GM12878 (cell line): ENCODE results near the gene GLB1L. TPM values are rescaled to one million over a fixed set of nuclear protein-coding genes. Genes with fewer than 3 reads are reported as not detected.
A peak's percentile ranks its signal among the peaks of the same experiment; 100 is the strongest.

Source experiments
- BCL11A ChIP-seq: IDR thresholded peaks from 2 replicates; pipeline ENCODE4 v1.6.1; 2011; ENCODE audit warnings: low read depth, low read length
- EED ChIP-seq: sonication (generic); IDR thresholded peaks from 2 replicates; pipeline ENCODE4 v1.6.1; 2016; ENCODE audit warnings: antibody characterized with exemption, low read depth
- IKZF2 ChIP-seq, 2 experiments: fragments of 450-650 bp; IDR thresholded peaks; 2 replicates each; pipeline ENCODE4 v1.6.1; 2017; ENCODE audit warnings: mild to moderate bottlenecking in 2 of 2, moderate library complexity in 2 of 2
- IRF5 ChIP-seq: fragments of 450-650 bp; IDR thresholded peaks from 2 replicates; pipeline ENCODE4 v1.6.1; 2017; ENCODE audit warnings: borderline replicate concordance
- JUND ChIP-seq: IDR thresholded peaks from 2 replicates; pipeline ENCODE4 v1.6.1; 2012; ENCODE audit warnings: low read depth, mild to moderate bottlenecking, low read length, improper control_type of control experiment, moderate library complexity
- MTA2 ChIP-seq: fragments of 450-650 bp; IDR thresholded peaks from 2 replicates; pipeline ENCODE4 v1.6.1; 2016; ENCODE audit warnings: low read depth, mild to moderate bottlenecking, moderate library complexity
- MXI1 ChIP-seq: fragments of 150-350 bp; IDR thresholded peaks from 2 replicates; pipeline ENCODE4 v1.6.1; 2011; ENCODE audit warnings: low read depth, mild to moderate bottlenecking, inconsistent platforms, low read length, improper control_type of control experiment
- NKRF ChIP-seq: fragments of 450-650 bp; conservative IDR thresholded peaks from 2 replicates; pipeline ENCODE4 v1.6.1; 2017; ENCODE audit warnings: mild to moderate bottlenecking, moderate library complexity
- PAX5 ChIP-seq: IDR thresholded peaks from 2 replicates; pipeline ENCODE4 v1.6.1; 2011; ENCODE audit warnings: low read depth, low read length, borderline replicate concordance
- PML ChIP-seq: IDR thresholded peaks from 2 replicates; pipeline ENCODE4 v1.6.1; 2012; ENCODE audit warnings: low read length, inconsistent platforms
- POLR2A ChIP-seq: IDR thresholded peaks from 2 replicates; pipeline ENCODE4 v1.6.1; 2011; ENCODE audit warnings: low read depth, mild to moderate bottlenecking, low read length
- POU2F2 ChIP-seq: IDR thresholded peaks from 3 replicates; pipeline ENCODE4 v1.6.1; 2011; ENCODE audit warnings: low read depth, mild to moderate bottlenecking, low read length, borderline replicate concordance
- RCOR1 ChIP-seq: conservative IDR thresholded peaks from 2 replicates; pipeline ENCODE4 v1.6.1; 2012; ENCODE audit warnings: low read depth, low read length, improper control_type of control experiment
- RELB ChIP-seq: fragments of 450-650 bp; IDR thresholded peaks from 2 replicates; pipeline ENCODE4 v1.6.1; 2017; ENCODE audit warnings: low read depth, mild to moderate bottlenecking, moderate library complexity
- RUNX3 ChIP-seq: IDR thresholded peaks from 2 replicates; pipeline ENCODE4 v1.6.1; 2012; ENCODE audit warnings: low read length, inconsistent platforms
- SMARCA5 ChIP-seq: fragments of 450-650 bp; IDR thresholded peaks from 2 replicates; pipeline ENCODE4 v1.6.1; 2017; ENCODE audit warnings: mild to moderate bottlenecking
- SMC3 ChIP-seq: IDR thresholded peaks from 2 replicates; pipeline ENCODE4 v1.6.1; 2011; ENCODE audit warnings: low read length, improper control_type of control experiment, borderline replicate concordance
- TCF12 ChIP-seq: IDR thresholded peaks from 2 replicates; pipeline ENCODE4 v1.6.1; 2011; ENCODE audit warnings: low read depth, mild to moderate bottlenecking, low read length
- TCF7 ChIP-seq: IDR thresholded peaks from 2 replicates; pipeline ENCODE4 v1.6.1; 2014; ENCODE audit warnings: antibody characterized with exemption, borderline replicate concordance
- ZNF207 ChIP-seq: fragments of 450-650 bp; IDR thresholded peaks from 2 replicates; pipeline ENCODE4 v1.6.1; 2014; ENCODE audit warnings: antibody characterized with exemption, mild to moderate bottlenecking, borderline replicate concordance
- ZZZ3 ChIP-seq: IDR thresholded peaks from 2 replicates; pipeline ENCODE4 v1.6.1; 2011; ENCODE audit warnings: low read depth; ENCODE audit not compliant: control insufficient read depth, insufficient read length
- polyA plus RNA-seq, 11 experiments: library from polyadenylated mRNA; depleted of rRNA in 4 of 11; unstranded in 6 of 11; stranded (reverse) in 5 of 11; fragments of >200 nt; fragmentation: Nextera tagmentation in 4 of 11; fragmentation: Illumina TruSeq in 1 of 11; extraction: Ambion mirVana in 4 of 11; extraction: Trizol in 1 of 11; gene quantifications; 1 replicate in 1 of 11; 2 replicates in 10 of 11; pipeline versions ENCODE4 v1.2.1 to v1.2.3, GENCODE V29; 2011 to 2016; ENCODE audit warnings: inconsistent platforms in 2 of 11, missing spikeins in 2 of 11, low read depth in 1 of 11
- total RNA-seq, 4 experiments: library from RNA; depleted of rRNA in 3 of 4; stranded (reverse); fragments of >200 nt in 3 of 4; fragmentation: Illumina TruSeq in 1 of 4; extraction: Trizol in 1 of 4; gene quantifications; 2 replicates each; pipeline versions ENCODE4 v1.2.1 to v1.2.3, GENCODE V29; 2013 to 2021
- TF ChIP-seq, protein P1 (sequence below): IDR thresholded peaks from 2 replicates; pipeline ENCODE4 v1.6.1; 2012; ENCODE audit warnings: low read depth, low read length, improper control_type of control experiment
- TF ChIP-seq, protein P2 (sequence below): IDR thresholded peaks from 2 replicates; pipeline ENCODE4 v1.6.1; 2011; ENCODE audit warnings: low read depth, low read length, improper control_type of control experiment, borderline replicate concordance

Gene GLB1L
- total and polyA plus RNA-seq, 10 of the 15 experiments (the other 5 are each of a cell fraction or from before 2014, with no cell fraction given), result 0.29 to 4.6 (median 2.7) TPM

GRCh38 chr2:219252900-219253752 is 7.9 kb upstream of the GLB1L start, which contains the start of gene TUBA4B (continued):
- TF ChIP-seq SMC3, result no peak
- no peak for TF ChIP-seq JUND
- no peak for TF ChIP-seq PML
- peak; percentile 87 for TF ChIP-seq RUNX3
- TF ChIP-seq ZNF207, result no peak
- no peak for TF ChIP-seq PAX5
- TF ChIP-seq BCL11A, result peak; percentile 15; the same call in 1 of the 2 replicates
- TF ChIP-seq RELB, result peak; percentile 71
- TF ChIP-seq, protein P1, sequence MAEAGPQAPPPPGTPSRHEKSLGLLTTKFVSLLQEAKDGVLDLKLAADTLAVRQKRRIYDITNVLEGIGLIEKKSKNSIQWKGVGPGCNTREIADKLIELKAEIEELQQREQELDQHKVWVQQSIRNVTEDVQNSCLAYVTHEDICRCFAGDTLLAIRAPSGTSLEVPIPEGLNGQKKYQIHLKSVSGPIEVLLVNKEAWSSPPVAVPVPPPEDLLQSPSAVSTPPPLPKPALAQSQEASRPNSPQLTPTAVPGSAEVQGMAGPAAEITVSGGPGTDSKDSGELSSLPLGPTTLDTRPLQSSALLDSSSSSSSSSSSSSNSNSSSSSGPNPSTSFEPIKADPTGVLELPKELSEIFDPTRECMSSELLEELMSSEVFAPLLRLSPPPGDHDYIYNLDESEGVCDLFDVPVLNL, result no peak
- 0 out of 2 replicates have a peak, but pooled peaks have one; percentile 12 for TF ChIP-seq IRF5
- TF ChIP-seq MTA2, result 0 out of 2 replicates have a peak, but pooled peaks have one; percentile 35
- no peak for TF ChIP-seq TCF12
- TF ChIP-seq SMARCA5, result 0 out of 2 replicates have a peak, but pooled peaks have one; percentile 16
- no peak for TF ChIP-seq RCOR1
- no peak for TF ChIP-seq TCF7
- TF ChIP-seq POLR2A, result peak; percentile 62; the same call in 1 of the 2 replicates
- TF ChIP-seq EED, result peak; percentile 90
- TF ChIP-seq ZZZ3, result no peak
- TF ChIP-seq NKRF, result peak; percentile 18
- TF ChIP-seq MXI1, result peak; percentile 54; the same call in 1 of the 2 replicates
- TF ChIP-seq, protein P2, sequence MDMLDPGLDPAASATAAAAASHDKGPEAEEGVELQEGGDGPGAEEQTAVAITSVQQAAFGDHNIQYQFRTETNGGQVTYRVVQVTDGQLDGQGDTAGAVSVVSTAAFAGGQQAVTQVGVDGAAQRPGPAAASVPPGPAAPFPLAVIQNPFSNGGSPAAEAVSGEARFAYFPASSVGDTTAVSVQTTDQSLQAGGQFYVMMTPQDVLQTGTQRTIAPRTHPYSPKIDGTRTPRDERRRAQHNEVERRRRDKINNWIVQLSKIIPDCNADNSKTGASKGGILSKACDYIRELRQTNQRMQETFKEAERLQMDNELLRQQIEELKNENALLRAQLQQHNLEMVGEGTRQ, result no peak
- TF ChIP-seq IKZF2 (IDR thresholded peaks at IDR 0.05), result peak; percentile 75 to 83
- peak; percentile 30; the same call in 1 of the 3 replicates for TF ChIP-seq POU2F2
